Lung (tissue), 12 donors: Measurements from ENCODE around the gene PCSK1. TPM values are rescaled to one million over a fixed set of nuclear protein-coding genes. Genes with fewer than 3 reads are reported as not detected.
A peak's percentile ranks its signal among the peaks of the same experiment; 100 is the strongest.

ENCODE experiments used
- ATAC-seq: fragments of 200-7000 bp; cut with Tn5 transposase; one replicate; pipeline ENCODE4 v1.9.1; 2020; ENCODE audit warnings: moderate number of reproducible peaks; ENCODE audit not compliant: insufficient read depth, low FRiP score
- DNase-seq, 3 donors: peaks; one replicate each; pipeline ENCODE4 v3.0.0-alpha.2; 2013 to 2017
- H3K27ac ChIP-seq, 2 donors: one replicate each; pipeline ENCODE4 v1.5.1; 2013; ENCODE audit warnings: mild to moderate bottlenecking in 2 of 2, moderate library complexity in 2 of 2, control low read depth in 1 of 2, inconsistent platforms in 1 of 2, low read depth in 1 of 2, low read length in 1 of 2
- H3K27me3 ChIP-seq, 3 donors: one replicate each; pipeline ENCODE4 v1.5.1; 2013; ENCODE audit warnings: low read length in 2 of 3; ENCODE audit not compliant: control insufficient read depth in 3 of 3, insufficient read depth in 3 of 3
- H3K36me3 ChIP-seq, 4 donors: one replicate each; pipeline ENCODE4 v1.5.1; 2013; ENCODE audit warnings: low read length in 4 of 4, mild to moderate bottlenecking in 1 of 4, moderate library complexity in 1 of 4; ENCODE audit not compliant: control insufficient read depth in 4 of 4, insufficient read depth in 4 of 4
- H3K4me1 ChIP-seq, 5 donors: one replicate each; pipeline ENCODE4 v1.5.1; 2013; ENCODE audit warnings: low read length in 5 of 5, mild to moderate bottlenecking in 2 of 5, moderate library complexity in 1 of 5; ENCODE audit not compliant: control insufficient read depth in 5 of 5, insufficient read depth in 5 of 5
- H3K4me3 ChIP-seq: one replicate; pipeline ENCODE4 v1.5.1; 2013; ENCODE audit warnings: mild to moderate bottlenecking, control low read depth, moderate library complexity
- H3K9ac ChIP-seq, 2 donors: one replicate each; pipeline ENCODE4 v1.5.1; 2013; ENCODE audit warnings: low read length in 2 of 2, control low read depth in 1 of 2; ENCODE audit not compliant: insufficient read depth in 1 of 2
- H3K9me3 ChIP-seq, 4 donors: one replicate each; pipeline ENCODE4 v1.5.1; 2013; ENCODE audit warnings: low read length in 3 of 4, mild to moderate bottlenecking in 1 of 4, moderate library complexity in 1 of 4; ENCODE audit not compliant: control insufficient read depth in 4 of 4, insufficient read depth in 3 of 4
- CTCF ChIP-seq: IDR thresholded peaks from 2 replicates; pipeline ENCODE4 v1.5.1; 2012; ENCODE audit warnings: mild to moderate bottlenecking; ENCODE audit errors: control extremely low read depth, extremely low read depth
- WGBS, 2 donors: extraction: QIAGEN DNeasy Blood & Tissue Kit; methylation state at CpG; one replicate each; pipeline ENCODE4 v1.1.7; 2013; 5-methylcytosine and 5-hydroxymethylcytosine counted together
- polyA plus RNA-seq, 2 donors: library from polyadenylated mRNA; stranded (reverse); fragments of 200-250 nt; gene quantifications; one replicate each; pipeline ENCODE4 v1.2.1, GENCODE V29; 2013
- total RNA-seq, 2 donors: library from RNA; depleted of rRNA in 1 of 2; stranded (reverse); fragments of >200 nt in 1 of 2; gene quantifications; one replicate each; pipeline ENCODE4 v1.2.1, GENCODE V29; 2014 to 2021
- donor health status: control.
- donor health status: control.
- donor health status: Bipolar disorder and iron deficiency.
- donor health status: healthy.
- donor health status: DM: yes; HTN: yes; CAD: no.

PCSK1 gene
- total and polyA plus RNA-seq, 4 donors: 0.08 to 3.3 (median 1.3) TPM

GRCh38 chr5:96426831-96427230 is 6.2 kb downstream of the PCSK1 start:
- Histone ChIP-seq H3K36me3 (no peaks in the 10 kb centered on the region), H3K4me1 (peaks cover 0 to 2% (median 0%) of the 10 kb centered on the region in 5 donors), H3K9ac (no peak overlapping the region), H3K27me3 (peaks cover 3 to 25% (median 11%) of the 10 kb centered on the region in 3 donors), H3K27ac (no peak overlapping the region), H3K9me3 (peaks cover 0 to 3% (median 0%) of the 10 kb centered on the region in 4 donors), H3K4me3 (no peak overlapping the region)
- no peak for ATAC-seq
- no peak for DNase-seq
- no peak for TF ChIP-seq CTCF

GRCh38 chr5:96425443-96425842 is 7.6 kb downstream of the PCSK1 start:
- ATAC-seq (no peak), DNase-seq (no peak)
- Histone ChIP-seq H3K9ac (no peak overlapping the region), H3K27ac (no peak overlapping the region), H3K36me3 (no peaks in the 10 kb centered on the region), H3K27me3 (peaks cover 0 to 11% (median 3%) of the 10 kb centered on the region in 3 donors), H3K4me1 (no peaks in the 10 kb centered on the region), H3K4me3 (no peak overlapping the region), H3K9me3 (no peaks in the 10 kb centered on the region)
- no peak for TF ChIP-seq CTCF

- no peak overlapping the region for H3K9ac ChIP-seq
- H3K27ac ChIP-seq: no peak overlapping the region
- no peaks in the 10 kb centered on the region for H3K9me3 ChIP-seq
- H3K36me3 ChIP-seq: no peaks in the 10 kb centered on the region
- DNase-seq (no peak), ATAC-seq (no peak)
- 91 to 93% methylated on average over 3 of the region's 3 CpGs for WGBS, 2 donors
- no peaks in the 10 kb centered on the region for H3K27me3 ChIP-seq
- no peak for TF ChIP-seq CTCF
- no peaks in the 10 kb centered on the region for H3K4me1 ChIP-seq
- H3K4me3 ChIP-seq: no peak overlapping the region
Measured at GRCh38 chr5:96415897-96416296, 17.2 kb downstream of the PCSK1 start.

GRCh38 chr5:96412868-96413449 is 20.1 kb downstream of the PCSK1 start:
- 64 to 78% methylated on average over 3 of the region's 3 CpGs for WGBS, 2 donors
- no peak for TF ChIP-seq CTCF
- ATAC-seq: no peak
- peak in 1 of 3 donors; percentile 3 for DNase-seq
- Histone ChIP-seq H3K27me3 (no peaks in the 10 kb centered on the region), H3K4me1 (no peaks in the 10 kb centered on the region), H3K27ac (no peak overlapping the region), H3K4me3 (no peak overlapping the region), H3K9ac (no peak overlapping the region), H3K9me3 (no peaks in the 10 kb centered on the region), H3K36me3 (no peaks in the 10 kb centered on the region)
